Hematopoietic multipotent progenitor cell treated with erythropoietin and hydrocortisone succinate and interleukin-3 and kit ligand, for 6 days (in vitro differentiated cells): ENCODE results near the gene DYNC1H1.
"Not testable (repeated sequence)": the region's sequence is repeated elsewhere in the genome, so short reads cannot be mapped to it uniquely, and the experiment has no call there.

Experiments
- DNase-seq: peaks from one replicate; pipeline ENCODE4 v3.0.0-alpha.2; 2015

Gene DYNC1H1

DNA sequence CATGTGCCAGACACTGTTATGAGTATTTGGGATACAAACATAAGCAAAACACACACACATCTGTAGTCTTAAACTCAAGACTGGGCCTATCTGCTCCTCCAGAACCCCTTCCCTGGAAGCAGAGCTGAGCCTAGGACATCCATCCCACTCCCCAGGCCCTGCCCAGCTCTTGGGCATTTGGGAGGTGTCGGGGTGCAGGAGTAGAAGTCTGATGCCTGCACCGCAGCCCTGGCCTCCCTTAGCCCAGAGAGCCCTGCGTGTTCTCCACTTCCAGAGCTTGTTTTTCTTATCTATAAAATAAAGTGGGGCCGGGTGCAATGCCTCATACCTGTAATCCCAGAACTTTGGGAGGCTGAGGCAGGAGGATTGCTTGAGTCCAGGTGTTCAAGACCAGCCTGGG, 110.8 kb downstream of the DYNC1H1 start:
- no peak for DNase-seq

DNA sequence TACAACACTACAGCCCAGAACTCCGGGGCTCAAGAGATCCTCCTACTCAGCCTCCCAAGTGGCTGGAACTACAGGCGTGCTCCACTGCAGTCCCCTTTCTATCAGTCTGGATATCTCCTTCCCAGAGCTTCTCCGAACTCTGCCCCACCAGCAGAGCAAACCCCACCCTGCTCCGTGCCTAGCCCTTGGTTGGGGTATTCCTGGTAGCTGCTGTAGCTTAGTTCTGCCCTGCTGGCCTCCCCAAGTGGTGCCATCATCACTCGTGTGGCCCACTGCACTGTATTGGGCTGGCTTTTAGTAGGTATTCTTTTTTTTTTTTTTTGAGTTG, 113.0 kb downstream of the DYNC1H1 start:
- no peak for DNase-seq

DNA sequence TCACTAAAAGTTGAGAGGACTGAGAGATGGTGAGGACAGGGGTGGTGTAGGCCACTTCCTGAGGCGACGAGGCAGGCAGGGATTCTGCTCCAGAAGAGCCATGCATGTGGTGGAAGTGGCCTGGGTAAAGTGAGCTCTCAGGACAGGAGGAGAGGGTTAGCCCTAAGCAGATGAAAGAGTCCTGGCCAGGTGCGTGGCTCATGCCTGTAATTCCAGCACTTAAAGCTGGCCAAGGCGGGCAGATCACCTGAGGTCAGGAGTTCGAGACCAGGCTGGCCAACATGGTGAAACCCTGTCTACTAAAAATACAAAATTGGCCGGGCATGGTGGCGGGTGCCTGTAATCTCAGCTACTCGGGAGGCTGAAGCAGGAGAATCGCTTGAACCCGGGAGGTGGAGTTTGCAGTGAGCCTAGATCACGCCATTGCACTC, 114.0 kb downstream of the DYNC1H1 start:
- DNase-seq, result not testable (repeated sequence)

DNA sequence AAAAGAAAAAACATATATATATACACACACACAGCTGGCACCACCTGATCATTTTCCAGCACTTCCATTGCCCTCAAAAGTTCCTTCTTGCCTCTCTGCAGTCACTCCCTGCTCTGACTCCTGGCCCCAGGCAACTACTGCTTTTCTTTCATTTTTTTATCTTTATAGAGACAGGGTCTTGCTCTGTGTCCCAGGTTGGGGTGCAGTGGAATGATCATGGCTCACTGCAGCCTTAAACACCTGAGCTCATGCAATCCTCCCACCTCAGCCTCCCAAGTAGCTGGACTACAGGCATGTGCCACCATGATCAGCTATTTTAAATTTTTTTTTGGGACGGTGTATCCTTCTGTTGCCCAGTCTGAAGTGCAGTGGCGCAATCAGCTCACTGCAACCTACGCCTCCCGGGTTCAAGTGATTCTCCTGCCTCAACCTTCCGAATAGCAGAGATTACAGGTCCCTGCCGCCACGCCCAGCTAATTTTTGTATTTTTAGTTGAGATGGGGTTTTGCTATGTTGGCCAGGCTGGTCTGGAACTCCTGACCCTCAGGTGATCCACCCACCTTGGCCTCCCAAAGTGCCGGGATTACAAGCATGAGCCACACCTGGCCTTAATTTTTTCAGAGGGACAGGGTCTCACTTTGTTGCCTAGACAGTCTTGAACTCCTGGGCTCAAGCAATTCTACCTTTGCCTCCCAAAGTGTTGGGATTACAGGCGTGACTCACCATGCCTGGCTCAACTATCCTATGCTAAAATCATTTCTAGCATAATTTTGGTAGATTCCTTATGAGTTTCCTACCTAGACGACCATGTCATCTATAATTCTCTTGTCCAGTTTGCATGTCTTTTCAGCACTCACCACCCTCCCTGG, 114.7 kb downstream of the DYNC1H1 start:
- no peak for DNase-seq

DNA sequence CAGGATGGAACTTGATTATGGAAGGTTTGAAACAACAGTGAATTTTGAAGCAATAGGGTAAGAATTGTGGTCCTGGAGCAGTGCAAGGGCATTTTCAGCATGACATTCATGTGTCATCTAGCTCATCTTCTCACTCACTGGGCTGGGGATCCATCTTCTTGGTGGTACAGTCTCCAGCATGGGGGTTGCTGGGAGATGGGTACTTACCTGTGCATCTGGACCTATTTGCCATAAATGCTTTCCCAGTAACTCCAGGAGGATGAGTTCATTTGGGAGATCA, 115.3 kb downstream of the DYNC1H1 start:
- no peak for DNase-seq

DNA sequence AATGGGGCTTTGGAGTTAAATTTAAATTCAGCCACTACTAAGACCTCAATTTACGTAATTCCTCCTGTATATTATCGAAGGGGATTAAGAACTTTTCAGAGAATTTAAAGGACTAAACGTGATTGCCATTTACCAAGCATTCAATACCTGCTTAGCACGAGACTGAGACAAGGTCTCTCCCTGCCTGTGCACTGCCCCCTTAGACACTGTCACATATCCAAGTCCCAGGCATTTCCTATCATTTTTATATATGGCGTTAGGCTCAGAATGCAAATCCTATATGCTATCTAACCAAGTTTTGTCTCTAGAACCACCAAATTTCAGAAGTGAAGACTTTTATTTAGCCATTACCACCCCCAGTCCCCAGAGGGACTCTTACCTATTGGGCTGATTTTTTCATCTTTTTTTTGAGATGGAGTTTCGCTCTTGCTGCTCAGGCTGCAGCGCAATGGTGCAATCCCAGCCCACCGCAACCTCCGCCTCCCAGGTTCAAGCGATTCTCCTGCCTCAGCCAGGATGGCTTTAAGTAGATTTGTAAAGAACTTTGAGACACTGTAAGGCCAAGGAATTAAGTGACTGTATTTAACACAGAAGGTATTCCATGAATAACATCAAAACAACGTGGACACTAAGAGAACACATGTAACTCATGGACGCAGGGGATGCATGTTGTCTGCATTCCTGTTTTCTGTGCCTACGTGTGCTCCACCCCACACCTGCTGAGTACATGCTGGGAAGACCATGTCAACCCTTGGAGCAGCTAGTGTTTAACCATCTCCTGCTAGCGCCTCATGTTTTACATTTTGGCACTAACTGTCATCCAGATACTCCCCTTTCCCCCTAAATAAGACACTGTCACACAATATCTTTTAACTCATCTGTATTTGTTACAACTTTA, 116.1 kb downstream of the DYNC1H1 start:
- peak; percentile 7 for DNase-seq

DNA sequence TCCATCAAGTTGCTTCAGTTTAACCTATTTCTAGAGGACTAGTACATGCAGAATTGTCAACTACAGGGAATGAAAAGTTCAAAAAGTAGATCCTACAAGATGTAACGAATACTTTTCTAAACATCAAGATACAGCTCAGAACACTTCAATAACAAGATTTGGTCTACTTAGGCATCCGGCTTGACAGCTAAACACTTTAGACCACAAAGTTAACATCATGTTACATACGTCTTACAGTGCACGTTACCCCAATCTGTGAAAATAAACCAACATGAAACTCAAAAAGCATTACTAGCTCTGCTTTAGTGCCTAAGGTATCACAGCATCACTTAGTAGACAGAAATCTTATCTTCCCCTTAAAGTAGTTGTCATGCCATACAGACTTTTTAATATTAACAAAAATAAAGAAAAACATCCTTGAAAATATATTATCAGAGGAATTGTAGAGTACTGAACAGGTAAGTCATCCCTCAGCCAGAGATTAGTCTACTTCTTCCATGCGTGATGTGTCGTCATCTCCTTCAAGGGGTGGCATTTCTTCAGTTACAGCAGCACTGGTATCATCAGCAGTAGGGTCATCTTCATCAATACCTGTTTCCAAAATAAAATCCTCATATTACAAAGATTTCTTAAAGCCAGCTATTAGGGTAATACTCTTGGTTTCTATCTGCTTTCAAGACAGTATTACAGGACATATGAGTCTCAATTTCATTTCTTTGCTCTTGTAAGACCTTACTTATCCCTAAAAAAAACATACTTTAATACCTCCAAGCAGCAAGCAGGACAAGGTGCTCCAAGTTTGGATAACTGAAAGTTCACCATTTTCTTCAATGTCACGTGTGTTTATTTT, 117.1 kb downstream of the DYNC1H1 start:
- no peak for DNase-seq

DNA sequence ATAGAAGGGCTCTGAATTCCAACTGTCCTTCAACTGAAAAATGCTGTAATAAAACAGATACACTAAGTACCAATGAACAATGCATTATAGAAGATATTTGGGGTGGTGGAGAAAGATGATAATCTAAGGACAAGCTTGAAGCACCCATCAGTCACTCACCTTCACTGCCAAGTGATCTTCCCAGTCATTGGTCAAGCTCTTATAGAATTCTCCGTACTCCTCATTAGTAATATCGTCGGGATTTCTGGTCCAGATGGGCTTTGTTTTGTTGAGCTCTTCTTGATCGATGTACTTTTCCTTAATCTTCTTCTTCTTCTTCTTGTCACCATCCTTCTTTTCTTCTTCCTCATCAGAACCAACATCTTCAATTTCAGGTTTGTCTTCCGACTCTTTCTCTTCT, 120.1 kb downstream of the DYNC1H1 start:
- DNase-seq, result not testable (repeated sequence)

DNA sequence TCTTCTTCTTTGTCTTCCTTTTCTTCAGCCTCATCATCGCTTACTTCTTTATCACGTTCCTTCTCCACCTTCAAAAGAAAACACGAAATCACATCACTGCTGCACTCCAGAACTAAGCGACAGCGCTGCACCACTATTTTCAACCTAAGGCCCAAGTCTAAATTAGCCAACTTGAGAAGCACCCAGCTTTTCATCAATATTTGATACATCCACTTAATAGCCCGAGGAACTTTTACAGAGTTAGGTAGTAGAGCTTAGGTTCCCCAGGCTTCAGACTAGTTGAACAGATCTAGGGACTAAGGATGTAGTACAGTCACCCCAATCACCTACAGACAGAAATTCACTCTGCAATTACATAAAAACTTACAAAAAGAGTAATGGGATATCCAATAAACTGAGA, 120.6 kb downstream of the DYNC1H1 start:
- DNase-seq, result peak; percentile 2

DNA sequence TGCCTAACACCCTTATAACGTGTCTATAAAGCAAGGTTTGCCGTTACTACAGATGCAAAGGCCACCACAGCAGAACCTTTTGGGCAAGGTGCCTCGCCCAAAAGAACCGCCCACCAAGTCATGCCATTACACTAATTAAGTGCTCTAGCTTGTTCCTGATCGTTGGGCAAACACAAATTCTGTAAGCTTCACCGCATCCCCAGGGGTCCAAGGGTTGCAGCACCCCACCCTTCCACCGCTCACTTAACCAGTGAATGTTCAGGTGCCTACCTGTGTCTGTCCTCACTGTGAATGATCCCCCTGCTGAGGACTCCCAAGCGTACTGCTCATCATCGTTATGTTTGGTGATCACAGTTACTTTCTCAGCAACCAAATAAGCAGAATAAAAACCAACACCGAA, 121.1 kb downstream of the DYNC1H1 start:
- peak; percentile 39 for DNase-seq

DNA sequence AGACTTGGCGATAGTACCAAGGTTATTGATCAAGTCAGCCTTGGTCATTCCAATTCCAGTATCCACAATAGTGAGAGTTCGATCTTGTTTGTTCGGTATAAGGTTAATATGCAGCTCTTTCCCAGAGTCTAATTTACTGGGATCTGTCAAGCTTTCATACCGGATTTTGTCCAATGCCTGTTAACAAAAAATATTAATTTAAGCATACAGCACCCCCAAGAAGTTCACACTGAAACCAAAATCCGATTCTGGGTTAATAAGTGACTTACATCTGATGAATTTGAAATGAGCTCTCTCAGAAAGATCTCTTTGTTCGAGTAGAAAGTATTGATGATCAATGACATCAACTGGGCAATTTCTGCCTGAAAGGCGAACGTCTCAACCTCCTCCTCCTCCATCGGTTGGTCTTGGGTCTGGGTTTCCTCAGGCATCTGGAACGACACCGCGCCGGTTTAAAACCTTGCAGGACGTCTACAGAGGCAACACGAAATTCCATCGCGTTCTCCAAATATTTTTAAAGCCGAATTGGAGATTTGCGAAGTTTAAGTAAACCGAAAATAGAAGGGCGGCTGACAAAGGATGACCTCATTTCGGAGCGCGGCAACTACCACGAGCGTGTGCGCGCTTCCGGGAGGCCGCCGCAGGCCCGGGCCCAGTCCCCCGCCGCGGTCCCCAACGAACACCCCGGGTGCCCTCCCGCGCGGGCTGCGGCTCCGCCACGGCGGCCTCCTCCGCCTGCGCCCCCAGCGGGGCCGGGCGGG, 121.8 kb downstream of the DYNC1H1 start:
- peak; percentile 74 for DNase-seq

DNA sequence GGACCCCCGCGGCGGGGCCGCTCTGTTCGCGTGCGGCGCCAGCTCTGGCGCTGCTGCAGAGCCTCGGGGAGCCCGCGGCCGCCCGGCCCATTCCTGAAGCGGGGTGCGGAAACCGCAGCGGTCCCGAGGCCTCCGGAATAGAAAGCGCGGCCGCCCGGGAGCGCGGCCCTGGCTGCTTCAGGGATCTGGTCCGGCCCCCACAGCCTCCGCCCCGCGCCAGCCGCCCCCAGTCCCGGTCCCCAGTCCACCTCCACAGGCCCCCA, 122.3 kb downstream of the DYNC1H1 start:
- DNase-seq, result no peak

DNA sequence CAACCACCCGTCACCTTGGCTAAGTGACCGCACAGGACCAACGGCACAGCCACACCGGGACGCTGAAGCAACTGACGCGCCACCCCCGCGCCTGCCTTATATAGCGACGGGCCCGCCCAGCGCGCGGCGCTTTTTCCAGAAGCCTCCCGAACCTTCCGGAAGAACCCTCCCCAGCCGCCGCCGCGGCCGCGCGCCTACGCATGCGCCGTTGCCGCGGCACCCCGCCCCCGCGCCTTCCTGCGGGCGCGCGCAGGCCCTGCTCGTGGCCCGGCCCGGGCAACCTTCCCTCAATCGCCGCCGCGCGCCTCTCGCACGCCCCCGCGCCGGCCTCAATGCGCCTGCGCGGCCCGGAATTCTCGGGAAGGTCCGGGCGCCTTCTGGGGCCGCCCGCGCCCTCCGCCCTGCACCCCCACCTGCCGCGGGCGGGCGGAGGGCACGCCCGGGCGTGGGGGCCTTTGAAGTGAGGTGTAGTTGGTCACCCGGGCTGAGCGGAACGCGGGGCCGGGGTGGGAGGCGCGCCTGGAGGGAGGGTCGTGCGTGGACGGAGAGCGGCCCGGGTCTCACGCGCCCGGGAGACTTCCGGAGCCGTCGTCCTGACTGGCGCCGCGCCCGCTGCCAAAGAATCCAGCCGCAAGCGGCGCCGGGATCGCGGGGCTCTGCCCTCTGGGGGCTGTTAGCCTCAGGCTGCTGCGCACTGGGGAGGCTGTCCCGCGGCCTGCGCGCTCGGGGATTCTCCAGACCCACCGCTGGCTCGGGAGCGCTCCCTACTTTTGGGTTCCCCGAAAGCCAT, 122.8 kb downstream of the DYNC1H1 start, which contains the start of gene HSP90AA1:
Gene HSP90AA1, minus strand, starts transcription at position 73 of the 790 bp plus-strand sequence. CDS start 666 bp downstream, outside the sequence.
- peak; percentile 93 for DNase-seq

DNA sequence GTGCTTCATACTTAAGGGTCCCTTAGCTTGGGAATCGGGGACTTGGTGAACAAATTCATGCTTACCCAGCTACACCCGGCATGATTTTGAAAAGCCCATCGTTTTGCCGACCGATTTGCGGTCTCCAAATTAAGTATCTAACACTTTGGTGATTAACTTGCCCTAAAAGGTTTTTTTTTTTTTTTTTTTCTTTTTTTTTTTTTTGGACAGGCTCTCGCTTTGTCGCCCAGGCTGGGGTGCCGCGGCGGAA, 123.3 kb downstream of the DYNC1H1 start:
- no peak for DNase-seq

DNA sequence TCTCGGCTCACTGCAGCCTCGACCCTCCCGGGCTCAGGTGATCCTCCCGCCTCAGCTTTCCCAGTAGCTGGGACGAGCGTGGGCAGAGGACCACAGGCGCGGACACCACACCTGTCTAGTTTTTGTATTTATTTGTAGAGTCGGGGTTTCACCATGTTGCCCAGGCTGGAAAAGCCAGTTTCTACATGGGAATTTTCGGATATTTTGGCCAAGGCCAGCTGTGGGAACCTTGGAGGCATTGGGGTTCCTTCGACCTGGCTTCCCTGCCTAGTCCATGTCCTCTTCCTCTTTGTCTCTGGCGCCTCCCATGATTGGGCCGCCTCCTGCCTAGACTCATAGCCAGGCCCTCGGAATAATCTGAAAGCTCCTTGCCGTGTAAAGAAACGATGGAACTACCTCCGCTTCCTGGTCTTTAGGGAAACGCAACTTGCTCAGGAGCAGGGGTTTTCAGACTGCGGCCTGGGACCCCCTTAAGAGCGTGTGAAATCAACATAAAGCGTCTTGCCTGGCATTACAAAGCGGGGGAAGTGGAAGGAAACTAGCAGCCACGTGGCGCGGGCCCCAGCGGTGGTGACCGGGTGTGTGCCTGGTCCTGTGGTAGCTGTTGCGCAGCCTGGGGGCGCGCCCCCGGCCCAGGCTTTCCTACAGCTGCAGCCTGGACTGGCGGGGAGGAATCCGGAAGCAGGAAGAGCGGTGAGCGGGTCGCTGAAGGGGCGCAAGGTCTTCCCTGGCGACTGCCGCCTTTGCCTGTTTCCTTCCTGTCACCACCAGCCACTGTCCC, 123.8 kb downstream of the DYNC1H1 start:
- peak; percentile 75 for DNase-seq

DNA sequence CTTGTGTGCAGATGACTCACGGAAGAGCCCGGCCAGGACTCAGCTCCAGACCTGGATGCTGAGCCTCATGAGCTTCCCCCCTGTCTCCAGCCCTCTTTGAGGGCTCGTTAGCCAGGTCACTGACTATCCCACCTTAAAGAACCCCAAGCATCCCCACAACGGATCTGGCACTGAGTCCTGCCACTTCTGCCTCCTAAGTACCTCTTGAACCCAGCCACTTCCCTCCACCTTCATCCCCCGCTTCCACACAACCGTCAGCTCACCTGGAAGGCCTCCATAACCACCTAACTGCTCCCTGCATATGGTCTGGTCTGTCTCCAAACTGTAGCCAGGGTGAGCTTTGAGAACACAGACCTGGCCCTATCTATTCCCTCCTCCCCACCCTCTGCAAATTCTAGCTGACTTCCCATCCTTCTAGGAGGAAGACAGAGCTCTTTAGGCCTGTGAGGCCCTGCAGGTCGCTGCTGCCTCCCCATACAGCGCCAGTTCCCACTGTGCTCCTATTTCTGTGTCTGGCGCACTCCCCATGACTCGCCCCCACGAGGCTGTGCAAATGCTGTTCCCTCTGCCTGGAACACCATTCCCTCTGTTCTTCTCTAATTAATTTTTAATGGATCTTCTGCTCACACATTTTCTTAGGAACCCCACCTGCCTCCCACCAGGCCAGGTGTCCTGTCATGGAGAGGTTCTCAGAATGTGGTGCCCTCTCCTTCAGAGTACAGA, 125.4 kb downstream of the DYNC1H1 start:
- no peak for DNase-seq

DNA sequence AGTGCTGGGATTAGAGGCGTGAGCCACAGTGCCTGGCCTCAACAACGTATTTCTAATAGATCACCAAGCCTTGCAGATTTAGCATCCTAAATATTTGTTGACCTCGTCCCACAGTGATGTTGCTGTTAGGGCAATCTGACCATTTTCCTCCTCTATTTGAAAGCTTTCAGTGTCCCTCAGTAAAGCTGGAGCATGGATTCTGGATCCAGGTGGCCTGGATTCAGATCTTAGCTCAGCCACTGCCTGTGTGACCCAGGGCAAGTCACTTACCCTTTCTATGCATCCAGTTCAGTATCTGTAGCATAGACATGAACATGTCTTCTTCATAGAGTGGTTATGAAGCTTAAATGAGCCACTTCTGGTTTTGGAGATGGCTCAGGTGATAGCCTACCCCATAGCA, 126.3 kb downstream of the DYNC1H1 start:
- DNase-seq, result no peak

DNA sequence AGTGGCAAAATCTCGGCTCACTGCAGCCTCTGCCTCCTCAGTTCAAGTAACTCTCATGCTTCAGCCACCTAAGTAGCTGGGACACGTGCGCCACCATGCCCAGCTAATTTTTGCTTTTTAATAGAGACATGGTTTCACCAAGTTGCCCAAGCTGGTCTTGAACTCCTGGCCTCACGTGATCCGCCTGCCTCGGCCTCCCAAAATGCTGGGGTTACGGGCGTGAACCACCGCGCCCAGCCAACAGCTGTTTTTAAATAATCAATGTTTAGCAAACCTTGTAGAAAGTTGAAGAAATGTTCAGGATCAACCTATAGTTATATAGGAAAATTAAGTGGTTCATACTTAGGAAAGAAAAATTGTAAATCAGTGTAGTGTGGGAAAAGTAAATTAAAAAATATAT, 128.4 kb downstream of the DYNC1H1 start:
- DNase-seq, result no peak

DNA sequence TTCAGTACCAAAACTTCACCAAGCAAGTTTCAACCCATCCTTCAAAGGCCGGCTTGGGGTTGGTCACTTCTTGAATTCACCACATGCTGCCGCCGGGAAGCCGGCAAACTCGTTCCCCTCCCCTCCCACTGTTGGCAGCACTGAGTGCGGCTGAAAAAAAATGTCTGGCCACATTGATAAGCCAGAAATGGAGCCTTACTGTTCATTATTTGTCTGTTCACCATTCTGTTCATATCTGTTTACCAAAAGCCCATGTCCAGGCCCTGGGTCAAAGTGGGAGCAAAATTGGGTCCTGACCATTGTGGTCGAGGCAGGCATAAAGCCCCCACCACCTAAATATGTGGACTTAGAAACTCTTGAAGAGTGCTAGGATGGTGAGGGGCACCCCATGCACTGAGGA, 129.7 kb downstream of the DYNC1H1 start:
- DNase-seq, result peak; percentile 90

DNA sequence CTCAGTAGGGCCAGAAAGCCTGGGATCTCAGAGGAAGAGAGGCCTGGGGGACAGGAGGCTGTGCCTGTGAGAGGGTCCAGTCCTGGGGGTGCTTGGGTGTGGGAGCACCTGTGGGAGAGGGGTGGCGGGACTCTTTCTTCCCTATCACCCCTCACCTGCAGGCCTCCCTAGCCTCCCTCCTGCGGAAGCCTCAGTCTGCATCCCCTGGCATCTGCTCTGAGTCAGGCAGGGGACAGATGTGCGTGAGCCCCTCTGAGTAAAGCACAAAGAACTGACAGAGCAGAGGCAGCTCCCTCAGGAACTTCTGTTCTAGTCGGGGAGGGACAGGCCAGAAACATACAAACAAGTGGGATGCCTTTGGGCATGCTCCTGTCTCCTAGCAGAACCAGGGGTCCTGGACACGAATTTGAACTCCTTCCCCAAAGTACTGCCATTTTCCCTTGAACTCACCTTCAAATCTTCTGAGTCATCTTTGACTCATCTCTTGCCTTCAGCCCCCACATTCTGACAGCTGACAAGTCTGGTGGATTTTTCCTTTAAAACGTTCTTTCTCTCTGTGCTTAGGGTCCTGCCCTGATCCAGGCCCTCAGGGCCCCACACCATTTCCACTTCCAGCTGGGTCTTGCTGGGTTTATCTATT, 131.0 kb downstream of the DYNC1H1 start:
- DNase-seq, result peak; percentile 6
